NCI-H1436 (cell line): ENCODE data around the gene INPP5A.
"Not testable (repeated sequence)": the region's sequence is repeated elsewhere in the genome, so short reads cannot be mapped to it uniquely, and the experiment has no call there.

ENCODE experiments used
- DNase-seq: peaks from one replicate; lab custom pipeline; 2025; lab: John Stamatoyannopoulos, UW

INPP5A gene

DNA sequence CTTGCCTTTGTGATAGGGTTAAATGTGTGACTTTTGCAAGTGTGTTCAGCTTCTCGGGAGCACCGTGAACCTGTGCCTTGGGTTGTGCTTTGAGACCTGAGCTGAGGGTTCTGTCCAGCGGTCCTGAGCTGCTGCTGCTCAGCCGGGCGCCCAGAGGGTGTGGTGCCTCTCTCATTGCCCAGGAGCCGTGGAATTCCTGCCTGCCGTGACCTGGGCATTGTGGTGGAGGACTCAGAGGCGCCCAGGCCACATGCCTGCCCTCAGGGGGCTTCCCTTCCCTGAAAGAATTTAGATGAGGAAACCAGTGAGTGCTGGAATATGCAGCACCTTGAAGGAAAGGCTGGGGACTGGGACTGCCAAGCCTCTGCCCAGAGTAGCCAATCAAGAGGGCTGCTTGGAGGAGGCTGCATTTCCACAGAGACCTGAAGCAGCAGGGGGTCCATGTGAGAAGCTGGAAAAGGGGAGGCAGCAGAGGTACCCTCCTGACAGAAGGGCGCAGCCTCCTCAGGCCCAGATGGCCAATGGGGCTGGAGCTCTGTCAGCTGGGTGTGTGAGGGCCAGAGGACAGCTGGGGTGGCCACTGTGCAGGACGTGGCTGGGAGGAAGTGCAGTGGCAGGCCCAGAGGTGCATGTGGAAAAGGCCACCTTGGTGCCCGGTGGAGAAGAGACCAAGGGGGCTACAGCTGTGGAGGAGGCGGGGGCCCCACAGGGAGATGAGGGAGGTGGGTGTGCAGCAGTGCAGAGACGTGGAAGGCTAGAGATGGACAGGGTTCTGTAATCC lies 141.0 kb downstream of the INPP5A start:
- DNase-seq = no peak

DNA sequence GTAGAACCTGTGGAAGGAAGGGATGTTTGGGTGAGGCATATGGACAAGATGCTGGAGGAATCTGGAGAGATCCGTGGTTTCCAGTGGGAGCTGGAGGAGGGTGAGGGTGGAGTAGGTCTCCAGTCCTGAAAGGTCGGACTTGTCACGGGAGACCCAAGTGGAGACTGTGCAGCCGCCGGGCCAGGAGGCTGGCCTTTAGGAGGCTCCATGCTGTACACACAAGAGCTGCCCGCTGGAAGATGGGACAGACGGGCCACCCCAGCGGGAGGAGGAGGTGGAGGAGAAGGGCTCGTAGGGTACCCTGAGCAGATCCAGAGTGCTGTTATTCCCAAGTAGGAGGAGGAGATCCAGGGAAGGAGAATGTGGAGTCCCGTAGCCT lies 141.6 kb downstream of the INPP5A start:
- DNase-seq = no peak

DNA sequence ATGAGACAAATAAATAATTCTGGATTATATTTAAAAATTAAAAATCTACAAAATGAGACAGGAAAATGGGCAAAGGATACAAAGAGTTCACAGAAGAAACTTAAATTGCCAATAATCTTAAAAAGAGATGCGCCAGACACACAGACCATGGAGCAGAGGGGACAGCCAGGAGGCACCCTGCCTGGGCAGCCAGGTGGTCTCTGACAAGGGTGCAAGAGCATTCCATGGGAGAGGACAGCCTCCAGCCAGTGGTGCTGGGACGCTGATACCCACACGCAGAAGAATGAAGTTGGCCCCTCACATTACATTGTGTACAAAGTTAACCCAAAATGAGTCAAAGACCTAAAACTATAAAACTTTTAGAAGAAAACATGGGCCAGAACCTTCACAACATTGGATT lies 142.1 kb downstream of the INPP5A start:
- DNase-seq = no peak

- DNase-seq = not testable (repeated sequence)
Observed at GRCh38 chr10:132680741-132681140, 143.2 kb downstream of the INPP5A start.

DNA sequence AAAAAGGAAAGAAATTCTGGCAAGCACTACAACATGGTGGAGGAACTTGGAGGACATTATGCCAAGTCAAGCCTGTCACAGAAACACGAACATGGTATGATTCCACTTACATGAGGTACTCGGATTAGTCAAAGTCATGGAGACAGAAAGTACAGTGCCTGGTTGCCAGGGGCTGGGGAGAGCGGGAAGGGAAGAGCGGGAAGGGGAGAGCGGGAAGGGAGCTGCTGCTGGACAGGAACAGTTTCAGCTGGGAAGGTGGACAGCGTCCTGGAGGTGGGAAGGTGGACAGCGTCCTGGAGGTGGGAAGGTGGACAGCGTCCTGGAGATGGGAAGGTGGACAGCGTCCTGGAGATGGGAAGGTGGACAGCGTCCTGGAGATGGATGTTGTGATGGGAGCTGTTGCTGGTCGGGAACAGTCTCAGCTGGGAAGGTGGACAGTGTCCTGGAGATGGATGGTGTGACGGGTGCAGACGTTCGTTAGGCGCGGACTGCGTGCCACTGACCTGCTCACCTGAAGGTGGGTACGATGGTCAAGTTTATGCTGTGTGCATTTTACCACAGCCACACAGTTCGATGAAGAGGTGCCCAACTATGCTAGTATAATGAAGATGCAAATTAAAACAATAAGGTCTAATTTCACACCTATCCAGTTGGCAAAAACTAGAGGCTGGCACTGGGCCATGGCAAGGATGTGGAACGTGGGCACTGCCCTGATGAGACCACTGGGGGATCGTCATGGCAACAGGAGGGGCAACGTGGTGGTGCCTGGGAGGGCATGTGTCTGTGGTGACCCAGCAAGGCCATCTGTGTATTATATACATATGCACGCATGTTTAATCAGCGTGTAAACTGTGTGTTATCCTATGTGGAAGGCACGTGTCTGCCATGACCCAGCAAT lies 144.5 kb downstream of the INPP5A start:
- DNase-seq = no peak

- no peak for DNase-seq
Observed at GRCh38 chr10:132684164-132684891, 146.7 kb downstream of the INPP5A start.

DNA sequence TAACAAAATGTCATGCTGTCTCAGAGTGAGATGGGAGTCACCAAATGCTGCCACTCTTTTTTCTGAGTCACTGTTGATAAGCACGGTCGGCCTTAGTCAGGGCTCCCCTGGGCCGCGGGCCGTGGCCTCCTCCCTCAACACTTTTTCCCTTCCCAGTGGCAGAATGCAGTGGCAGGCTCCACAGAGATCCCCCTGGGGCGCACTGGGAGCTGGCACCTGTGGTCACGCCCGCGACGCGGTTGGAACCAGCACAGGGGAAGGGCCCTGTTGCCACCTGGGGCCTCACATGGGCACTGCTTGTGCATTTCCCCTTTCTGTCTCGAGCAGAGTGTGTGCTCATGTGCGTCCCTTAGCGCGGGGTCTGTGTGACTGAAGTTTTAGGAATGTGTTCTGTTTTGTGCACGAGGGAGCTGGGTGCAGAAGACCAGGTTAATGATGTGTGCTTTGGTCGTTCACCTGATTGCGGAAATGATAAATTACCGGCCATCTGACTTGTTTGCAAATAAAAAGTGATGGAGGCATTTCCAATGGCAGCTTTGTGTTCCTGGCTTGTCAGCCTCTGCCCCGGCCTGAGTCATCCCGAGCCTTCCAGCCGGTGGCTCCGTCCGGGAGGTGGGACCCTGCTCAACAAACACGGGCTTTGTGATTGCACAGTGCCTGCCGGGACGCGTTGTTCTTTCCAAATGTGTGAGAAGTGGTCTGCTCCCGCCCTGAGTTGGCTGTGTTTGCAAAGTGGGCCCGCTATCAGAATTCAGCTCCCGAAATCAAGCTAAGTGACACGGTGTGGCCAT lies 147.7 kb downstream of the INPP5A start:
- DNase-seq = no peak

GRCh38 chr10:132685921-132686680 lies 148.5 kb downstream of the INPP5A start:
- DNase-seq = no peak

DNA sequence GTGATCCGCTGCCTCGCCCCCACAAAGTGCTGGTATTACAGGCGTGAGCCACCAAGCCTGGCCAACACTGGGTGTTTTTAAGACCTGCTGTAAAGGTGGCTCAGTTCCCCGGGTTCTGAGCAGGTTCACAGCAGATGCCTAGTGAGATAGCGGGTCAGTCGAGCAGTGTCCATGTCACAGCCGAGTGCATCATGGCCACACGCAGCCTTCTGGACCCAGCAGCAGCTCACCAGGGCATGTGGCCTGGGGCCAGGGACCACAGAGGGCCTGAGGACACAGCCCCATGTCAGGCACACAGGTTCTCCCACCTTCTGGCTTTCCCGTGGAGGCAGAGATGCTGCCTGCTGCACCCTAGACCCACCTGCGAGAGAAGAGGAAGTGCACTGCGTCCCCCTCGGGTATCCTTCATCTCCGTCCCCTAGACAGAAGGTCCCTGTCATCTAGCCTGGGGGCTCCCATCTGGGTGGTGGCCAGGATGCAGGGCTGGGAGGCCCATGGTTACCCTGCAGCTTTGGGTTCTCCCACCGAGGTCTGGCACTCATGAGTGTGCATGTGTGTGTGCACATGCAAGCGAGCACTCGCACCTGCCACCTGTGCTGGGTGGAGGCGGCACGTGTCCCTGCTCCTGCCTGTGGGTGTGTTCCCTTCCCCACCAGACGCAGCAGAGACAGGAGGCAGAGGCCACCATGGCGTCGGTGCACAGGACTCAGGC lies 149.8 kb downstream of the INPP5A start:
- no peak for DNase-seq

DNA sequence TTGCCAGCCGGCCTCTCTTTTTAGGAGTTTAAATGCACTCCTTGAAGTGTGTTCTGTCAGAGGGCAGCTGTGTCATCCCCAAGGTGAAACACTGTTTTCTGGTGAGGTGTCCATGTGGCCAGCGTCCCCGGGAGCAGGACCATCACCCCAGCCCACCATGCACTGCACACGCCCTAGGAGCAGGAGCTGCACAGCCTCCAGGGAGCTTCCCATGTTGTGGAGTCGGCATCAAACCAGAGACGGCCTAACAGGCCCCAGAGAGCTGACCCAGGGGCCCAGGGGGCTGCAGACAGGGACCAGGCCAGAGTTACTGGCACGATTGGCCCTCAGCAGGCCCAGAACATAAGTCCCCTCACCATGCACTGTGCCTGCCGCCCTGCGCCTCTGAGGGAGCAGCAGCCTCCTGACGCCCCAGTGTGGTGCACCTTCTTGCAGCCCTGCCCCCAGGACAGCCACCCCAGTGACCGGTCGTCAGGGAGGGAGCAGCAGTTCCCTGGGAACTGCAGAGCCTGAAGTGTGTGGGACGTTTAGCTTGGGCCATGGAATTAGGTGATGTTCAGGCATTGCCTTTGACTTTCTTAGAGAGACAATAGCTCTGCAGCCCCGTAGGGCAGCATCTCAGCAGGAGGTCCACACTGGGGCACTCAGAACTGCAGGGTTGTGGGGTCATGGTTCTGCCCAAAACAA lies 150.4 kb downstream of the INPP5A start:
- no peak for DNase-seq

- no peak for DNase-seq
Observed at GRCh38 chr10:132688580-132689420, 151.2 kb downstream of the INPP5A start.

DNA sequence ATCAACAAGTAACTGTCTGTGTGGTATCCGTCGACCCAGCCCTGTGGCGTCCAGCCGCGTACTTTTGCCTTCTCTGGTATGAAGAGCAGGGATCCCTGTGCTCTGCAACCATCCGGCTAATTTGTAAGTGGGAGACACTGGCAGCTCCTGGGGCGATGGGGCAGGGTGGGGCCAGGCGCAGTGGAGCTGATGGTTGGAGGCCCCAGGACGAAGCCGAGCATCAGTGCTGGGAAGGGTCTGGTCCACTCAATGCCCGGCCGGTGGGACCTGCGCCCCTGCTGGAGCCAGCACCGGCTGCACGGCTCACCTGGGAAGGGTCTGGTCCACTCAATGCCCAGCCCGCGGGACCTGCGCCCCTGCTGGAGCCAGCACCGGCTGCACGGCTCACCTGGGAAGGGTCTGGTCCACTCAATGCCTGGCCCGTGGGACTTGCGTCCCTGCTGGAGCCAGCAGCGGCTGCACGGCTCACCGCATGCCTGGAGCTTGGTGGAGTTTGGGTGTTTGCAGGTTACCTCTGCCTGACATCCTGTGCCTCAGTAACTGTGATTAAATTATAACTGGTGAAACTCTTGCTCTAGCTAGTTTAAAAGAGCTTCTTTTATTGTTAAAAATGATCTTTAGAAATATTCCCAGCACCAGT lies 152.3 kb downstream of the INPP5A start:
- no peak for DNase-seq

- DNase-seq = no peak
Observed at GRCh38 chr10:132690401-132690800, 152.8 kb downstream of the INPP5A start.

- no peak for DNase-seq
Observed at GRCh38 chr10:132690821-132691610, 153.4 kb downstream of the INPP5A start.

DNA sequence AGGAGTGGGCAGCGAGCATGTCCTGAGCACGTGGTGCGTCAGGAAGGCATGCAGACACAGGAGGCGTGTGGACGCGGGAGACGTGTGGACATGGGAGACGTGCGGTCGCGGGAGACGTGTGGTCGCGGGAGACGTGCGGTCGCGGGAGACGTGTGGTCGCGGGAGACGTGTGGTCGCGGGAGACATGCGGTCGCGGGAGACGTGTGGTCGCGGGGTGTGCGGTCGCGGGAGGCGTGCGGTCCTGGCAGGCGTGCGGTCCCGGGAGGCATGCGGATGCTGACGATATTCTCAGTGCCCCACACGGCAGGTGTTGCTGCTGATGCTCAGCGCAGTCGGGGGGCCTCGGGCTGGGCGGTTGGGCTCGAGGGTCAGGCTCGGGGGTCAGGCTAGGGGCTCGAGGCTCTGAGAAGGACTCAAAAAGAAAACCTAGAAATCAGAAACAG lies 154.1 kb downstream of the INPP5A start:
- DNase-seq = no peak

GRCh38 chr10:132692311-132692710 lies 154.7 kb downstream of the INPP5A start:
- no peak for DNase-seq

GRCh38 chr10:132693676-132694075 lies 156.1 kb downstream of the INPP5A start:
- no peak for DNase-seq
